ENCODE data around the gene TSC1.

Gene TSC1

DNA sequence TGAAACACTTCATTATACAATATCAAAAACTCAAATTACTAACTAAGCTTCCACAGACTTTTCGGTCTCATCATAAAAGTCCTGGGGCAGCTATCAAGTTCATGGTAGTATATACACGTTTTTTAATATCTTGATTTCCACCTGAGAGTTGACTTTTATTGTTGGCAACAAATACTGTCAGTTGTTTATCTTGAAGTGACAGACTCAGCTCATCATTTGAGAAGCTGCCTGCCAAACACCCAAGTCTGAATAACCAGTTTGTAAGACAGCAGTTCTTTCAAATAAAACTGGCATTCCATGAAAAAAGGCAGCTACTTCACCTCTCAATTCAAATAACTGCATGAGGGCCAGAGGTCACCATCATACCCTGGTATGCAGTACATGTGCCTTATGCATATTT, 35.1 kb downstream of the TSC1 start:
- CTCF ChIA-PET = interaction anchor here (0.6 kb wide), 1 partner anchor 14 kb away, joined by 3 read pairs; no protein-coding TSS in a partner anchor
- POLR2A ChIA-PET (ENCODE audit: low non-redundant PET) = no interaction called here
- no peak overlapping the region for H3K27ac ChIP-seq

DNA sequence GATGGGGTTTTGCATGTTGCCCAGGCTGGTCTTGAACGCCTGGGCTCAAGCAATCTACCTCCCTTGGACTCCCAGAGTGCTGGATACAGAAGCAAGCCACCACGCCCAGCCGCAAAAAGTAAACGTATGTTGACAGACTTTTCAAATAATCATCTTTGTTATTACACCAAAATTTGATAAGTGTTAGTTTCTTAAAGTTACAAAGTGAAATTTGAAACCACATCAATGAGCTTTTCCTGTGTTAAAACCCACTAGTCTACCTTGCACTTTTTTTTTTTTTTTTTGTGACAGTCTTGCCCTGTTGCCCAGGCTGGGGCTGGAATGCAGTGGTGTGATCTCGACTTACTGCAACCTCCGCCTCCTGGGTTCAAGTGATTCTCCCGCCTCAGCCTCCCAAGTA, 35.8 kb downstream of the TSC1 start:
- CTCF ChIA-PET = interaction anchor here (0.6 kb wide), 3 partner anchors 255 to 672 kb away, joined by 3 to 5 read pairs (median 3); no protein-coding TSS in a partner anchor

More for the DNA sequence above, 35.1 kb downstream of the TSC1 start:
- no peak for DNase-seq (ENCODE audit: low spot score)
- TF ChIP-seq CTCF (conservative IDR thresholded peaks at IDR 0.05; ENCODE audit: low read depth) = no peak

GRCh38 chr9:132905726-132906125, 38.7 kb downstream of the TSC1 start:
- ChIA-PET POLR2A (ENCODE audit: low non-redundant PET) (no interaction called here), CTCF (interaction anchor here (0.6 to 1.1 kb wide), 2 partner anchors 72 to 1996 kb away, joined by 3 read pairs; partner anchors contain the start of gene GFI1B)
- peak overlapping the region; percentile 12 for H3K27ac ChIP-seq
- DNase-seq (ENCODE audit: low spot score) = no peak
- no peak for TF ChIP-seq CTCF (conservative IDR thresholded peaks at IDR 0.05; ENCODE audit: low read depth)

More for the DNA sequence above, 35.8 kb downstream of the TSC1 start:
- no peak for TF ChIP-seq CTCF (conservative IDR thresholded peaks at IDR 0.05; ENCODE audit: low read depth)
- POLR2A ChIA-PET (ENCODE audit: low non-redundant PET) = interaction anchor here (0.6 kb wide), 3 partner anchors 37 to 69 kb away, joined by 3 to 5 read pairs (median 4); no protein-coding TSS in a partner anchor
- no peak overlapping the region for H3K27ac ChIP-seq
- no peak for DNase-seq (ENCODE audit: low spot score)

GRCh38 chr9:132903574-132904492, 40.6 kb downstream of the TSC1 start:
- no peak for TF ChIP-seq CTCF (conservative IDR thresholded peaks at IDR 0.05; ENCODE audit: low read depth)
- DNase-seq (ENCODE audit: low spot score) = no peak
- no peak overlapping the region for H3K27ac ChIP-seq
- POLR2A ChIA-PET (ENCODE audit: low non-redundant PET) = no interaction called here
- CTCF ChIA-PET = no interaction called here

GRCh38 chr9:132901858-132902831, 42.3 kb downstream of the TSC1 start:
- ChIA-PET POLR2A (ENCODE audit: low non-redundant PET) (interaction anchor here (0.6 kb wide), 1 partner anchor 24 kb away, joined by 3 read pairs; the partner anchor contains the start of gene SPACA9), CTCF (interaction anchor here (0.6 to 2.0 kb wide), 28 partner anchors 9 to 1599 kb away, joined by 3 to 16 read pairs (median 4); partner anchors contain the start of genes AK8, GFI1B and SPACA9)
- no peak overlapping the region for H3K27ac ChIP-seq
- TF ChIP-seq CTCF (conservative IDR thresholded peaks at IDR 0.05; ENCODE audit: low read depth) = peak; percentile 99
- peak; percentile 95 for DNase-seq (ENCODE audit: low spot score)

DNA sequence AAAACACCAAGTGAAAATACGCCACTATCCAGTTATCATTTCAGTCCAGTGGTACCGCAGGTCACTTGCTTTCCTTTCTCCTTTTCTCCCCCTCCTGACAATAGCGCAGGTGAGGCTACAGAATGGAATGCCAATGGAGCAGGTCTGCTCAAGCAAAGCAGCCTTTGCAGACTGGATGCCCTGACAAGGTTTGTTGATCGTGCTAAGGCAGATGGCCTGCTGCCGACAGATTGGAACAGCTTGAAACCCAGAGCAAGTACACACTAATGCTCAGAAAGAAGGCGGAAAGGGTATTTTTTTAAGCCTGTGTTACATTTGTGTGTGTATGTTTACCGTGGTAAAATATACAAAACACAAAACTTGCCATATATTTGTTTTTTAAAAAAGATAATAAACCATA, 46.4 kb downstream of the TSC1 start:
- DNase-seq (ENCODE audit: low spot score) = no peak
- ChIA-PET CTCF (interaction anchor here (0.8 to 0.9 kb wide), 3 partner anchors 13 to 125 kb away, joined by 3 read pairs; no protein-coding TSS in a partner anchor), POLR2A (ENCODE audit: low non-redundant PET) (no interaction called here)
- H3K27ac ChIP-seq = no peak overlapping the region
- TF ChIP-seq CTCF (conservative IDR thresholded peaks at IDR 0.05; ENCODE audit: low read depth) = no peak

Data from RWPE1 (cell line).